ENCODE data around the gene MCMBP. TPM values are rescaled to one million over a fixed set of nuclear protein-coding genes. Genes with fewer than 3 reads are reported as not detected.
A peak's percentile ranks its signal among the peaks of the same experiment; 100 is the strongest.
"Not testable (repeated sequence)": the region's sequence is repeated elsewhere in the genome, so short reads cannot be mapped to it uniquely, and the experiment has no call there.

The MCMBP gene, protein sequence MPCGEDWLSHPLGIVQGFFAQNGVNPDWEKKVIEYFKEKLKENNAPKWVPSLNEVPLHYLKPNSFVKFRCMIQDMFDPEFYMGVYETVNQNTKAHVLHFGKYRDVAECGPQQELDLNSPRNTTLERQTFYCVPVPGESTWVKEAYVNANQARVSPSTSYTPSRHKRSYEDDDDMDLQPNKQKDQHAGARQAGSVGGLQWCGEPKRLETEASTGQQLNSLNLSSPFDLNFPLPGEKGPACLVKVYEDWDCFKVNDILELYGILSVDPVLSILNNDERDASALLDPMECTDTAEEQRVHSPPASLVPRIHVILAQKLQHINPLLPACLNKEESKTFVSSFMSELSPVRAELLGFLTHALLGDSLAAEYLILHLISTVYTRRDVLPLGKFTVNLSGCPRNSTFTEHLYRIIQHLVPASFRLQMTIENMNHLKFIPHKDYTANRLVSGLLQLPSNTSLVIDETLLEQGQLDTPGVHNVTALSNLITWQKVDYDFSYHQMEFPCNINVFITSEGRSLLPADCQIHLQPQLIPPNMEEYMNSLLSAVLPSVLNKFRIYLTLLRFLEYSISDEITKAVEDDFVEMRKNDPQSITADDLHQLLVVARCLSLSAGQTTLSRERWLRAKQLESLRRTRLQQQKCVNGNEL
- total RNA-seq (10 to 100 TPM; 44.7 to 46.1 TPM), polyA plus RNA-seq (10 to 100 TPM; 17.4 to 21.5 TPM)
- long read RNA-seq, donor 1, full-length matches to known transcripts: 1 of 14 reads
- long read RNA-seq, donor 1, partial matches to known transcripts: 11 of 14 reads
- long read RNA-seq, donor 1, other reads (novel, unspliced or antisense): 2 of 14 reads
- long read RNA-seq, donor 2, full-length matches to known transcripts: 25 of 32 reads
- long read RNA-seq, donor 2, partial matches to known transcripts: 3 of 32 reads
- long read RNA-seq, donor 2, other reads (novel, unspliced or antisense): 4 of 32 reads

DNA sequence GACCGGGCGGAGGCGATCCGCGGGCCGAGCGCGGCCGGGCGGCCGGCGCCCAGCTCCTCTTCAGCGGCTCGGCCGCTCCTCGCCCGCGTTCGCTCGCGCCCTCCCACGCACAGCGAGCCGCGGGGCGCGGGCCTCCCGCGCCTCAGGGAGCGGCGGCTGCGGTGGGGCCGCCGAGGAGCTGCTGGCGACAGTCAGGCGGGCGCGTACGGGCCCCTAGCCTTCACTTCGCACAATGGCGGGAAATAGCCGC, at the start of gene MCMBP:
MCMBP (minus strand) TSS at position 234 of the 250 bp plus-strand sequence. CDS start 259 bp downstream, outside the sequence.
- Histone ChIP-seq H3K4me1 (ENCODE audit: control insufficient read depth in 1 of 2, insufficient read depth in 2 of 2, low read length in 2 of 2) (peaks cover under 1 to 4% of the 10 kb centered on the region in 2 donors), H3K36me3 (ENCODE audit: control insufficient read depth in 1 of 2, insufficient read depth in 2 of 2, low read length in 1 of 2) (no peaks in the 10 kb centered on the region), H3K27ac (ENCODE audit: low read depth in 1 of 2, low read length in 2 of 2) (peak within 1 kb of the TSS; percentile 61 to 83), H3K4me3 (ENCODE audit: low read length in 2 of 2) (peak within 1 kb of the TSS; percentile 95 to 97), H3K27me3 (ENCODE audit: control insufficient read depth in 1 of 2, insufficient read depth in 2 of 2, low read length in 1 of 2) (peaks cover 0 to 1% of the 10 kb centered on the region in 2 donors), H3K9me3 (ENCODE audit: control insufficient read depth, low read length) (no peaks in the 10 kb centered on the region)
- 0% methylated on average over 21 to 42 of the region's 42 CpGs for WGBS, 2 donors
- ATAC-seq (ENCODE audit: low FRiP score) (no peak), DNase-seq (no peak)
- intact Hi-C loops (cut with DNase I): loop anchor here in 1 of 2 donors (5.0 kb wide), 1 partner anchor 190 kb away; no protein-coding TSS in a partner anchor

DNA sequence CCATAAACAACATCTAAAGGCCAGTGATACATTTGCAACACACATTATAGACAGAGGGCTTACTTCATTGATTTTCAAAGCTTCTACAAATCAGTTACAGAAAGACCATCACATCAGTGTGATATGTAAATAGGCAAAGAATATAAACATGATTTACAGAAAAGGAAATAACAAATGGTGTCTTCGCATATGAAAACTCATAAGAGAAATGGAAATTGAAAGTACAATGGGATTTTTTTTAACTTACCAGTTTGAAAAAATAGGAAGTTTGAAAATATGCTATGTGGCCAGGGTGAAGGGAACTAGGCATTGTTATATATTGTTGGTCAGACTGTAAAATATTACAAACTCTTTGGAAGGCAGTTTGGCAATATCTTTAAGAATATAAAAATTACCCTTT, 47.2 kb upstream of the MCMBP start:
- 87 to 98% methylated on average over 1 of the region's 1 CpG for WGBS, 2 donors
- no peak overlapping the region for H3K4me3 ChIP-seq (ENCODE audit: low read length in 2 of 2)
- H3K4me1 ChIP-seq (ENCODE audit: control insufficient read depth in 1 of 2, insufficient read depth in 2 of 2, low read length in 2 of 2): no peaks in the 10 kb centered on the region
- ATAC-seq (ENCODE audit: low FRiP score) (no peak), DNase-seq (no peak)
- peaks cover 0 to 11% of the 10 kb centered on the region in 2 donors for H3K36me3 ChIP-seq (ENCODE audit: control insufficient read depth in 1 of 2, insufficient read depth in 2 of 2, low read length in 1 of 2)
- H3K9me3 ChIP-seq (ENCODE audit: control insufficient read depth, low read length): no peaks in the 10 kb centered on the region
- no peak overlapping the region for H3K27ac ChIP-seq (ENCODE audit: low read depth in 1 of 2, low read length in 2 of 2)
- intact Hi-C loops (cut with DNase I): no loop called here
- no peaks in the 10 kb centered on the region for H3K27me3 ChIP-seq (ENCODE audit: control insufficient read depth in 1 of 2, insufficient read depth in 2 of 2, low read length in 1 of 2)

DNA sequence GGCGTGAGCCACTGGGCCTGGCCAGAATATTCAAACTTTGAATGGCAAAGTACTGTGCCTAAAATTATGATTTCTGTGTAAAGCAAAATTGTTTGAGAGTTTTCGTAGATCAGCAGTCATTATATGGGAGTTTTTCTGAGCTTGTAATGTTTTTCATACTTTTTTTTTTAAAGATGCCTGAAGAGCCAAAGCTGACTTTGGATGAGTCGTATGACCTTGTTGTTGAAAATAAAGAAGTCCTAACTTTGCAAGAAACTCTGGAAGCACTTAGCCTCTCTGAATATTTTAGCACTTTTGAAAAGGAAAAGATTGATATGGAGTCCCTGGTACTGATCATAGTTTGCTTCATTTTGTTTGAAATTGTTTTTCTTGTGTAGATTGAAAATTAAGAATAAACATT, 46.6 kb upstream of the MCMBP start:
- ATAC-seq (ENCODE audit: low FRiP score) (no peak), DNase-seq (no peak)
- H3K27me3 ChIP-seq (ENCODE audit: control insufficient read depth in 1 of 2, insufficient read depth in 2 of 2, low read length in 1 of 2): no peaks in the 10 kb centered on the region
- WGBS, 2 donors: 74 to 78% methylated on average over 3 of the region's 3 CpGs
- H3K9me3 ChIP-seq (ENCODE audit: control insufficient read depth, low read length): no peaks in the 10 kb centered on the region
- H3K27ac ChIP-seq (ENCODE audit: low read depth in 1 of 2, low read length in 2 of 2): no peak overlapping the region
- peaks cover 2 to 9% of the 10 kb centered on the region in 2 donors for H3K36me3 ChIP-seq (ENCODE audit: control insufficient read depth in 1 of 2, insufficient read depth in 2 of 2, low read length in 1 of 2)
- H3K4me3 ChIP-seq (ENCODE audit: low read length in 2 of 2): no peak overlapping the region
- intact Hi-C loops (cut with DNase I): no loop called here
- H3K4me1 ChIP-seq (ENCODE audit: control insufficient read depth in 1 of 2, insufficient read depth in 2 of 2, low read length in 2 of 2): no peaks in the 10 kb centered on the region

DNA sequence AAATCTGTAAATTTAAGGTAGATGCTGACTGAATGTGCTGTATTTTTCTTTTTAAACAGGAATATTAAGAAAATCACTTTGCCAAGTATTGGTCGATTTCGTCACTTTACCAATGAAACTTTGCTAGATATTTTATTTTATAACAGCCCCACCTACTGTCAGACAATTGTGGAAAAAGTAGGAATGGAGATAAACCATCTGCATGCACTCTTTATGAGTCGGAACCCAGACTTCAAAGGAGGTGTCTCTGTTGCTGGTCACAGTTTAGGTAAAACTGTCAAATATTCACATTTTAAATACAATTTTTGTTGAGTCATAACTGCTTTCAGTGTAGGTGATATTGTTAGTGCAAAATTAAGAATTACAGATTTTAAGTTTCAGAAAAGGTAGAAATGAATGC, 45.1 kb upstream of the MCMBP start:
- no peak overlapping the region for H3K4me3 ChIP-seq (ENCODE audit: low read length in 2 of 2)
- DNase-seq (no peak), ATAC-seq (ENCODE audit: low FRiP score) (no peak)
- intact Hi-C loops (cut with DNase I): no loop called here
- no peaks in the 10 kb centered on the region for H3K4me1 ChIP-seq (ENCODE audit: control insufficient read depth in 1 of 2, insufficient read depth in 2 of 2, low read length in 2 of 2)
- H3K9me3 ChIP-seq (ENCODE audit: control insufficient read depth, low read length): no peaks in the 10 kb centered on the region
- no peaks in the 10 kb centered on the region for H3K27me3 ChIP-seq (ENCODE audit: control insufficient read depth in 1 of 2, insufficient read depth in 2 of 2, low read length in 1 of 2)
- H3K27ac ChIP-seq (ENCODE audit: low read depth in 1 of 2, low read length in 2 of 2): no peak overlapping the region
- 76 to 77% methylated on average over 3 of the region's 3 CpGs for WGBS, 2 donors
- H3K36me3 ChIP-seq (ENCODE audit: control insufficient read depth in 1 of 2, insufficient read depth in 2 of 2, low read length in 1 of 2): peaks cover 2 to 9% of the 10 kb centered on the region in 2 donors

DNA sequence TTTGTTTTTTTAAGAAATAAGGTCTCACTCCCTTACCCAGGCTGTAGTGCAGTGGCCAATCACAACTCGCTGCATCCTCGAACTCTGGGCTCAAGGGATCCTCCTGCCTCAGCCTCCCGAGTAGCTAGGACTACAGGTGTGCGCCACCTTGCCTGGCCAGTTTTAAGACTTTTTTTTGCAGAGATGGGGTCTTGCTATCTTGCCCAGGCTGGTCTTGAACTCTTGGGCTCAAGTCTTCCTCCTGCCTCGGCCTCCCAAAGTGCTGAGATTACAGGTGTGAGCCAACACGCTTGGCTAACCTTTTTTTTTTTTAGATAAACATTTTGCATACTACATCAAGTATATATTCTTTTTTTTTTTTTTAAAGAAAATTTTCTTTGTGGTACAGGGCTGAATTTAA, 38.0 kb upstream of the MCMBP start:
- no peaks in the 10 kb centered on the region for H3K4me1 ChIP-seq (ENCODE audit: control insufficient read depth in 1 of 2, insufficient read depth in 2 of 2, low read length in 2 of 2)
- peaks cover 2% of the 10 kb centered on the region in 2 donors for H3K36me3 ChIP-seq (ENCODE audit: control insufficient read depth in 1 of 2, insufficient read depth in 2 of 2, low read length in 1 of 2)
- ATAC-seq (ENCODE audit: low FRiP score): no peak
- intact Hi-C loops (cut with DNase I): no loop called here
- H3K27me3 ChIP-seq (ENCODE audit: control insufficient read depth in 1 of 2, insufficient read depth in 2 of 2, low read length in 1 of 2): no peaks in the 10 kb centered on the region
- no peak for DNase-seq
- no peak overlapping the region for H3K27ac ChIP-seq (ENCODE audit: low read depth in 1 of 2, low read length in 2 of 2)
- H3K9me3 ChIP-seq (ENCODE audit: control insufficient read depth, low read length): no peaks in the 10 kb centered on the region
- 95 to 96% methylated on average over 6 of the region's 6 CpGs for WGBS, 2 donors
- H3K4me3 ChIP-seq (ENCODE audit: low read length in 2 of 2): no peak overlapping the region

DNA sequence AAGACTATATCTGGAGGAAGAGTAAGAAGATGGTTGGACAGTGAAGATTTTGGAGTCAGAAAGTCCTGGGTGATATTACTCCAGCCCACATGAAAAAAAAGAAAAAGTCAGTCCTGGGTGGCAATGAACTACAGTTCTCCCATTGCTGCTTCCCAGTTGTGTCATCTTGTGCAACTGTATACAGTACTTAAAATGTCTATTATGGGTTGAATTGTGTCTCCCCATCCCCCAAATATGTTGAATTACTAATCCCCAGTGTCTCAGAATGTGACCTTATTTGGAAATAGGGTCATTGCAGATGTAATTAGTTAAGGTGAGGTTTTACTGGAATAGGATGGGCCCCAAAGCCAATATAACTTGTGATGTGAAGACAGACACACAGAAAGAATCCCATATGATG, 35.5 kb upstream of the MCMBP start:
- DNase-seq: no peak
- intact Hi-C loops (cut with DNase I): no loop called here
- Histone ChIP-seq H3K9me3 (ENCODE audit: control insufficient read depth, low read length) (no peaks in the 10 kb centered on the region), H3K36me3 (ENCODE audit: control insufficient read depth in 1 of 2, insufficient read depth in 2 of 2, low read length in 1 of 2) (peaks cover 0 to 2% of the 10 kb centered on the region in 2 donors), H3K27me3 (ENCODE audit: control insufficient read depth in 1 of 2, insufficient read depth in 2 of 2, low read length in 1 of 2) (no peaks in the 10 kb centered on the region), H3K4me1 (ENCODE audit: control insufficient read depth in 1 of 2, insufficient read depth in 2 of 2, low read length in 2 of 2) (no peaks in the 10 kb centered on the region), H3K27ac (ENCODE audit: low read depth in 1 of 2, low read length in 2 of 2) (no peak overlapping the region), H3K4me3 (ENCODE audit: low read length in 2 of 2) (no peak overlapping the region)
- ATAC-seq (ENCODE audit: low FRiP score): no peak

DNA sequence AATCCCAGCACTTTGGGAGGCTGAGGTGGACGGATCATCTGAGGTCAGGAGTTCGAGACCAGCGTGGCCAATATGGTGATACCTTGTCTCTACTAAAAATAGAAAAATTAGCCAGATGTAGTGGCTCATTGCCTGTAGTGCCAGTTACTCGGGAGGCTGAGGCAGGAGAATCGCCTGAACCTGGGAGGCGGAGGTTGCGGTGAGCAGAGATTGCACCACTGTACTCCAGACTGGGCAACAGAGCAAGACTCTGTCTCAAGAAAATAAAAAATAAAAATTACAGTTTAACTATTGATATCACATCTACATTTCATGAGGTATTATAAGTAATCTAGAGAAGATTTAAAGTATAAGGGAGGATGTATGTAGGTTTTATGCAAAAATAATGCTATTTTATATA, 35.1 kb upstream of the MCMBP start:
- H3K36me3 ChIP-seq (ENCODE audit: control insufficient read depth in 1 of 2, insufficient read depth in 2 of 2, low read length in 1 of 2); intact Hi-C loops (cut with DNase I); H3K27ac ChIP-seq (ENCODE audit: low read depth in 1 of 2, low read length in 2 of 2): not testable (repeated sequence)

DNA sequence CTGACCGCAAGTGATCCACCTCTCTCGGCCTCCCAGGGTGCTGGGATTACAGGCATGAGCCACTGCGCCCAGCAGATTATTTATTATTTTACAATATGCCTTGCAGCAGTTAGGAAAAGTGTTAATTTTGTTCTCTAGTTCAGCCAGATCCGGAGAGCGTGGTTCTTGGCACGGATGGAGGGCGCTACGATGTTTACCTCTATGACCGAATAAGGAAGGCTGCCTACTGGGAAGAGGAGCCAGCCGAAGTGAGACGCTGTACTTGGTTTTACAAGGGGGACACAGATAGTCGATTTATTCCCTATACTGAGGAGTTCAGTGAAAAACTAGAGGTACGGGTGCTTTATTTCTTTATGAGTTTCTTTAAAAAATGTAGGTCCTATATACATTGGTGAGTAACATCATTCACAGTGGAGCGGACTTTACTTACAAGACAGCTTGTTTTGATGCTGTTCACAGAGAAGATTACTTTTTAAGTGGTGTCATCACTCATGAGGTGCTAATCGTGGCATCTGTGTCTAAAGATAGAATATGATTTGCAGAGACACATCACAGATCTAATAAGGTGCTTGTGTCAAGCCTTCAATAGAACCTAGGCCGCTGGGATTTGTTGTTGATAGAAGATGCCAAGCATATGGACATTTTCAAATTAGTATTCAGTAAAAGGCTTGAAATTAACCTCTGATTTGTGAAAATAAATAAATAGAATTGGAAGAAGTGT, 31.5 kb upstream of the MCMBP start:
- H3K4me3 ChIP-seq (ENCODE audit: low read length in 2 of 2): no peak overlapping the region
- no peak overlapping the region for H3K27ac ChIP-seq (ENCODE audit: low read depth in 1 of 2, low read length in 2 of 2)
- no peaks in the 10 kb centered on the region for H3K27me3 ChIP-seq (ENCODE audit: control insufficient read depth in 1 of 2, insufficient read depth in 2 of 2, low read length in 1 of 2)
- peaks cover 0 to 2% of the 10 kb centered on the region in 2 donors for H3K36me3 ChIP-seq (ENCODE audit: control insufficient read depth in 1 of 2, insufficient read depth in 2 of 2, low read length in 1 of 2)
- H3K4me1 ChIP-seq (ENCODE audit: control insufficient read depth in 1 of 2, insufficient read depth in 2 of 2, low read length in 2 of 2): no peaks in the 10 kb centered on the region
- no peak for ATAC-seq (ENCODE audit: low FRiP score)
- H3K9me3 ChIP-seq (ENCODE audit: control insufficient read depth, low read length): no peaks in the 10 kb centered on the region
- DNase-seq: no peak
- intact Hi-C loops (cut with DNase I): no loop called here
- WGBS, 2 donors: 80 to 82% methylated on average over 16 of the region's 16 CpGs

More for the DNA sequence above, 35.1 kb upstream of the MCMBP start:
- not testable (repeated sequence) for H3K4me1 ChIP-seq (ENCODE audit: control insufficient read depth in 1 of 2, insufficient read depth in 2 of 2, low read length in 2 of 2); DNase-seq; H3K4me3 ChIP-seq (ENCODE audit: low read length in 2 of 2); H3K27me3 ChIP-seq (ENCODE audit: control insufficient read depth in 1 of 2, insufficient read depth in 2 of 2, low read length in 1 of 2); H3K9me3 ChIP-seq (ENCODE audit: control insufficient read depth, low read length); ATAC-seq (ENCODE audit: low FRiP score)
- WGBS, 2 donors: 92 to 96% methylated on average over 7 of the region's 7 CpGs
